GM19035 (cell line): ENCODE results near the gene PPHLN1.

ENCODE experiments used
- ATAC-seq: cut with Tn5 transposase; IDR thresholded peaks from one replicate; pipeline ENCODE4 v1.9.1; 2021; ENCODE audit not compliant: unreplicated experiment

PPHLN1 gene

GRCh38 chr12:42325653-42326474 lies at the start of gene PPHLN1, which contains the start of gene ZCRB1:
Gene PPHLN1 (plus strand): TSS chr12:42326167. CDS start chr12:42335903, 9,736 bp downstream.
Gene ZCRB1 (minus strand): TSS chr12:42326094. CDS start chr12:42324102, 1,992 bp downstream.
- peak; percentile 93 for ATAC-seq

GRCh38 chr12:42277396-42278127 lies 48.4 kb upstream of the PPHLN1 start:
- no peak for ATAC-seq

GRCh38 chr12:42278128-42278510 lies 47.8 kb upstream of the PPHLN1 start:
- ATAC-seq = no peak

DNA sequence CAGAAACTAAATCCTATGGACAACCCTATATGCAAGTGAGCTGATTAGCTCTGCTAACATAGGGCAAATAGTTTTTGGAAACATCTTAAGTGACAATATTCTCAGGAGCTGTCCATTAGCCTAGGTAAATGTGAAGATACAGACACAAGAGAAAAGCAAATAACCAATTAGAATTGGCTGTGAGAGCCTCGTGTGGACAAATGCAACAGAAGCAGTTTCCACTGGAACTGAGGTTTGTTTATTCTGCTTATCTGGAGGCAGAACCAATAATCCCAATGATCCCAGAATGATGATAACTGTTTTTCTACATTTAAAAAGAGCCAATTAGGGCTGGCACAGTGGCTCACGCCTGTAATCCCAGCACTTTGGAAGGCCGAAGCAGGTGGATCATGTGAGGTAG lies 44.7 kb upstream of the PPHLN1 start:
- ATAC-seq = no peak

DNA sequence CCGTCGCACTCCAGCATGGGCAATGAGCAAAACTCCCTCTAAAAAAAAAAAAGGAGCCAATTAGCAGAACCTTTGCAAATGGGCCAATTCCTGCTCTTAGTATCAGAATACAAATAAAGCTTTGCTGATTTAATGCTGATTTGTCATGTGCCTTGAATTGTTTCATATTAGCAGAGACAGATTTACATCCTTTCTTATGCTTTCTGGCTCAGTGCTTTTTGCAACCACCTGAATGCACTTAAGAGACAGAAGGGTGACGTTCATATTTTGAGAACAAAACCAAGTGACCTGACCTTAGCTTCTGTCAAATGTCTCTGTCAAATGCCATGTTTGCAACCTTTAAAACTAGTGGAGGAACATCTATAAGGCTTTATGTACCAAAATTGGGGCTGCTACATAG lies 44.1 kb upstream of the PPHLN1 start:
- no peak for ATAC-seq

- no peak for ATAC-seq
Observed at GRCh38 chr12:42282294-42282693, 43.7 kb upstream of the PPHLN1 start.

- ATAC-seq = no peak
Observed at GRCh38 chr12:42283739-42284138, 42.2 kb upstream of the PPHLN1 start.

DNA sequence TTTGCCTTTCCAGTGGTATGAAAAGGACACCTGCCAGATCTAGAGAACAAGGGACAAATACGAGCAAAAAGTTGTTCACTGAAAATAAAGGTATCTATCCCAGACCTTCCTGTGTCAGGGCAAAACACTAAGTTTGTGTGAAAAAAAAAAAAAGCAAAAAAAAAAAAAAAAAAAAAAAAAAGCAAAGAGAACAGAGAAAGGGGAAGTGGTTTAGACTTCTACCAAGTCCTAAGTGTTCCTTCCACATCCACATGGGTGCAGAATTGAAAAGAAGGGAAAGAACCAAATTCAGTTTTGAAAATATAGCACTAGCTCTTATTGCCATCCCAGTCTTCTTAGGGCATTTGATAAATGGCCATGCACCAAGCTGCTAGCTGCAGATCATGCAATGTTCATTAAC lies 41.8 kb upstream of the PPHLN1 start:
- no peak for ATAC-seq

DNA sequence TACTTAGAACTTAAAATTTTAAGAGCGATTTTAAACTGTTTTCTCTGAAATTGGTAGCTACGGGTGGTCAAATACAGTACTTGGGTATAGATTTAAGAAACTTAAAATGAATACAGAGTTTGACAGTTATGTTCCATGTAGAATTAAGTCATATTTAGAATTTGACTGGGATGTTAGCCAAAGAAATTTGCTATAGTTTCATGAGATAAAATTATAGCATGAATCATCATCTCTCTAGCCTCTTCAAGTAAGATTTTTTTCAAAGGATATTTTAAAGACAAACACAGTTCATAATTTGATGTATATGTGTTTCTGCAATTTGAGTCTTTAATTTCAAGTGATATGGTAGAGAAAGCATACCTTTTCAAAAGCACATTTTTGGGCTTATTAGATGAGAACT lies 41.1 kb upstream of the PPHLN1 start:
- no peak for ATAC-seq

GRCh38 chr12:42285431-42285830 lies 40.5 kb upstream of the PPHLN1 start:
- no peak for ATAC-seq

GRCh38 chr12:42286741-42287140 lies 39.2 kb upstream of the PPHLN1 start:
- ATAC-seq = no peak

DNA sequence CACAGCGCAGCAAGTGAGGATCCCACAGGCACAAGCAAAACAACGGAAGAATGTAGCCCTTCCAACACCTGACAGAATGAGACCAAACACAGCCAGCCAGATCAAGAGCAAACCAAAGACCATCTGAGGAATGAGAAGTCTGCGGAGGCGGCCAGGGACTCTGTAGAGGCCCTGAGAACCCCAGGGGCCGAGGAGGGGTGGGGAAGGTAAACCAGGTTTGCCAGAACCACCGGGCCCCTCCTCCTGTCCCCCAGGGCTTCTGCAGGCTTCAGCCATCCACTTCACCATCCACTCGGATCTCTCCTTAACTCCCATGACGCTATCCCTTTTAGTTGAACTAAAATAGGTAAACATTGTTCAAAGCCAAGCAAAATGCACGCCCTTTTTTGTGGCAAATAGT lies 37.4 kb upstream of the PPHLN1 start:
- no peak for ATAC-seq

DNA sequence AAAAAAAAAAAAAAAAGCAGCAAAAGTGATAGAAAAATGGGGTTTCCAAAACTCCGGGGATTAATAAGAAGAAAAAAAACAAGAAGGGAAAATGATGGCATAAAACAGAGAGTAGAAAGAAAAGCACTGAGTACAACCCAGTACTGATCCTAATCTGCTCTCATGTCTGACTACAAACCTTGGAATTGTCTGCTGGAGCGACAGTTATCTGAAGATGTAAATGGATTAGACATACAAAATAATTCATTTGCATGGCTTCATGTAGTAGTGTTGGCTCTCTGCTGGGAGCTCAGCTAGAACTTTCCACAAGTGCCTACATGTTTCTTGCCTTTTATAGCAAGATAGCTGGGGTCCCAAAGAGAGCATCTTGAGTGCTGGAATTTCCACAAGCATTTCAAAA lies 34.3 kb upstream of the PPHLN1 start:
- no peak for ATAC-seq

DNA sequence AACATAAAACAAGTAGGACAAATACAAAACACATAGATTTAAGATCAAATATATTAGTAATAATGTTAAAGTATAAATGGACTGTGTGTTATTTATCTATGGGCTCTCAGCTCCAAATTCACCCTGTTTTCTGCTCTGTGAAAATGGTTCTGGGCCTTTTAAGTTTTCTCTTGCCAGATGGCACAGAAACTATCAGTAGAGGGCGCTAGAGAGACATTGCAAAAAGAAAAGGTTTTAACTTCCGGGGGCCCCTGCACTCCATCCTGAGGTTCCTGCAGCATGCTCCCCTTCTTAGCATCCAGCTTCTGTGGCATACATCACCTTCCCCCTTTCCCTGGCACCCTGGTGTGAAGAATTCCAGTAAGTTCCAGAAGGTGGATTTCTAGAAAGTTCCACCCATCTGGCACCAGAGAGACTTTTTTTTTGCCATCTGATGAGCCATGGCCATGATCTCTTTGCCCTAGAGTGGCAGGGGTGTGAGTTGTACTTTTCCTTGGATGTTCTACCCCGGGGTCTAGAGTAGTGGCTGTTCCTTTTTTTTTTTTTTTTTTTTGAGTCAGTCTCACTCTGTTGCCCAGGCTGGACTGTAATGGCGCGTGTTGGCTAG lies 29.4 kb upstream of the PPHLN1 start:
- ATAC-seq = no peak

GRCh38 chr12:42298887-42299286 lies 27.1 kb upstream of the PPHLN1 start:
- ATAC-seq = no peak

DNA sequence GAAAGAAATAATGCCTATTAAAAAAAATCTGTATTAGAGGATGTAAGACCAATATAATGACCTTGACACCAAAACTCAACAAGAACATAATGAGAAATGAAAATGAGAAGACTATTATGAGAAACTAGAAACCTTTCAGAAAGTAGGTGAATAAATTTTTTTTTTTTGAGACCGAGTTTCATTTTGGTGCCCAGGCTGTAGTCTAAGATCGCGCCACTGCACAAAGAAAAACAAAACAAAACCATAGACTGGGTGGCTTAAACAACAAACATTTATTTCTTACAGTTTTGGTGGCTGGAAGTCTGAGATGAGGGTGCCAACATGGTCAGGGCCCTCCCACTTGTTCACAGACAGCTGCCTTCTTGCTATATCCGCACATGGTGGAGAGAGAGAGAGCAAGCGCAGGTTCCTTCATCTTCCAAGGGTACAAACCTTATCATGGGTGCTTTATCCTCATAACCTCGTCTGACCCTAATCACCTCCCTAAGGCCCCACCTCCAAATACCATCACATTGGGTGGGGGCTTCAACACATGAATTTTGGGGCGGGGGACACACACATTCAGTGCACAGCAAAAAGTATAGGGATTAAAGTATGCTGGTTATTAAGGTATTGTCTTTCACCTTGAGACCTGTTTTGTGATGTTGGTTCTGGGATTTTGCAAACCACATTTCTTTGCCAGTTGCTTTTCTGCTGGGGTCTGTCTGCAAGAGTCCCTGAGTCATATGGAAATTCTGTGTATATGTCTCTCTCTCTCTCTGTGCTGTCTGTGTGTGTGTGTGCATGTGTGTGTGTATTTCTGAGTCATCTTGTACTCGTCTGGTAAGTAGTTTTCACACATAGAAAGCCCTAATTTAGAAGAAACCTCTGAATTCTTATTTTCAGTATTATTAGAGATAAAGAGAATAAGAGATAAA lies 26.3 kb upstream of the PPHLN1 start:
- ATAC-seq = peak; percentile 81

- ATAC-seq = no peak
Observed at GRCh38 chr12:42306297-42306696, 19.7 kb upstream of the PPHLN1 start.

DNA sequence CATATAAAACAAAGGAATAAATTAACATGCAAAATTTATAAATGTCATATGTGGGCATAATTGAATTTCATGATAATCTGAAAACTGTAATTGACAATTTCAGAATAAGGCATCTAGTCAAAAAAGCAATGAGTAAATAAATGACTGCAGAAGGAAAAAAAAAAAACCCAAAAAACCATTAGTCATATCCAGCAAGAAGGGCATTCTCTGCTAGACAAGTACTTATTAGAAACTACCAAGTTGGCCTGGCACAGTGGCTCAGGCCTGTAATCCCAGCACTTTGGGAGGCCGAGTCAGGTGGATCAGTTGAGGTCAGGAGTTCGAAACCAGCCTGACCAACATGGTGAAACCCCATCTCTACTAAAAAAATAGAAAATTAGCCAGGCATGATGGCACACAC lies 17.6 kb upstream of the PPHLN1 start:
- no peak for ATAC-seq

- ATAC-seq = no peak
Observed at GRCh38 chr12:42309996-42310395, 16.0 kb upstream of the PPHLN1 start.

GRCh38 chr12:42315108-42315507 lies 10.9 kb upstream of the PPHLN1 start:
- no peak for ATAC-seq

DNA sequence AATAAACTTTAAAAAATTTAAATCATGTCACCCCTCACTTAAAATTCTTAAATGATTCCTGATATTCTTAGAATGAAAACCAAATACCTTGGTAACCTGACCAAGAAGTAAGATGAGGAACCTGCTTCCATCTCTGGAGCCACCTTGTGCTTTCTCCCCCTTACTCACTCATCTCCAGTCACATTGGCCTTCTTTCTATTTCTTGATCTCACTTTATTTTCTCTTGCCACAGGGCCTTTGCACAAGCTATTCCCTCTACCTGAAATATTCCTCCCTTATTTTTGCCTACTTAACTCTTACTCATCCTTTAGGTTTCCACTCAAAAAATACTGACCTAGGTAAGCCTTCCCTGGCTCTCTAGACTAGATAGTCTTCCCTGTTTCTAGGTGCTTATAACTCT lies 5.2 kb upstream of the PPHLN1 start:
- ATAC-seq = no peak
